Liver (tissue), 9 donors: Measurements from ENCODE around the gene BMP6. TPM values are rescaled to one million over a fixed set of nuclear protein-coding genes. Genes with fewer than 3 reads are reported as not detected.

Experiments used
- DNase-seq: peaks from one replicate; pipeline ENCODE4 v3.0.0-alpha.2; 2017; ENCODE audit warnings: low spot score
- H3K27ac ChIP-seq, 2 donors: one replicate each; pipeline ENCODE4 v1.7.0; 2013; ENCODE audit warnings: inconsistent platforms in 2 of 2, low read length in 2 of 2, control low read depth in 1 of 2, low read depth in 1 of 2, mild to moderate bottlenecking in 1 of 2
- H3K27me3 ChIP-seq, 4 donors: one replicate each; pipeline versions ENCODE4 v1.6.1 to v1.7.0; 2013; ENCODE audit warnings: low read length in 3 of 4, inconsistent platforms in 1 of 4, mild to moderate bottlenecking in 1 of 4, moderate library complexity in 1 of 4; ENCODE audit not compliant: control insufficient read depth in 4 of 4, insufficient read depth in 4 of 4
- H3K36me3 ChIP-seq, 4 donors: one replicate each; pipeline versions ENCODE4 v1.6.1 to v1.7.0; 2013; ENCODE audit warnings: low read length in 3 of 4, mild to moderate bottlenecking in 3 of 4, low read depth in 1 of 4, moderate library complexity in 1 of 4; ENCODE audit not compliant: control insufficient read depth in 4 of 4, insufficient read depth in 3 of 4
- H3K4me1 ChIP-seq, 4 donors: one replicate each; pipeline versions ENCODE4 v1.6.1 to v1.7.0; 2013; ENCODE audit warnings: low read length in 3 of 4, mild to moderate bottlenecking in 3 of 4, moderate library complexity in 1 of 4; ENCODE audit not compliant: control insufficient read depth in 4 of 4, insufficient read depth in 4 of 4
- H3K4me3 ChIP-seq, 3 donors: one replicate each; pipeline versions ENCODE4 v1.6.1 to v1.7.0; 2013; ENCODE audit warnings: low read length in 3 of 3, control low read depth in 1 of 3, low read depth in 1 of 3, mild to moderate bottlenecking in 1 of 3
- H3K9ac ChIP-seq, 2 donors: one replicate each; pipeline ENCODE4 v1.7.0; 2013; ENCODE audit warnings: low read length in 2 of 2, mild to moderate bottlenecking in 2 of 2, moderate library complexity in 2 of 2, control low read depth in 1 of 2, low read depth in 1 of 2
- H3K9me3 ChIP-seq, 4 donors: one replicate each; pipeline versions ENCODE4 v1.6.1 to v1.7.0; 2013; ENCODE audit warnings: low read length in 3 of 4; ENCODE audit not compliant: control insufficient read depth in 4 of 4
- EGR1 ChIP-seq, 2 donors: IDR thresholded peaks; 2 replicates each; pipeline ENCODE4 v1.6.1; 2016 to 2018; ENCODE audit warnings: antibody characterized with exemption in 2 of 2, low read depth in 2 of 2
- FOXA1 ChIP-seq: IDR thresholded peaks from 2 replicates; pipeline ENCODE4 v1.6.1; 2016; ENCODE audit warnings: antibody characterized with exemption
- GABPA ChIP-seq, 2 donors: IDR thresholded peaks in 1 of 2; conservative IDR thresholded peaks in 1 of 2; 2 replicates each; pipeline ENCODE4 v1.6.1; 2016; ENCODE audit warnings: antibody characterized with exemption in 2 of 2, mild to moderate bottlenecking in 1 of 2, moderate library complexity in 1 of 2
- HNF4A ChIP-seq, 2 donors: conservative IDR thresholded peaks; 2 replicates each; pipeline ENCODE4 v1.6.1; 2016; ENCODE audit warnings: antibody characterized with exemption in 2 of 2, mild to moderate bottlenecking in 2 of 2
- HNF4G ChIP-seq: IDR thresholded peaks from 2 replicates; pipeline ENCODE4 v1.6.1; 2016; ENCODE audit warnings: antibody characterized with exemption
- JUND ChIP-seq, 2 donors: IDR thresholded peaks; 2 replicates each; pipeline ENCODE4 v1.6.1; 2016; ENCODE audit warnings: antibody characterized with exemption in 2 of 2
- MAX ChIP-seq: IDR thresholded peaks from 2 replicates; pipeline ENCODE4 v1.6.1; 2016; ENCODE audit warnings: antibody characterized with exemption
- NR2F2 ChIP-seq: IDR thresholded peaks from 2 replicates; pipeline ENCODE4 v1.6.1; 2016; ENCODE audit warnings: antibody characterized with exemption
- RAD21 ChIP-seq, 2 donors: IDR thresholded peaks; 2 replicates each; pipeline ENCODE4 v1.6.1; 2016; ENCODE audit warnings: antibody characterized with exemption in 2 of 2, mild to moderate bottlenecking in 2 of 2
- RXRA ChIP-seq, 2 donors: IDR thresholded peaks; 2 replicates each; pipeline ENCODE4 v1.6.1; 2017 to 2018; ENCODE audit warnings: antibody characterized with exemption in 2 of 2, mild to moderate bottlenecking in 1 of 2
- SP1 ChIP-seq: IDR thresholded peaks from 2 replicates; pipeline ENCODE4 v1.6.1; 2018; ENCODE audit warnings: antibody characterized with exemption, mild to moderate bottlenecking
- TAF1 ChIP-seq: conservative IDR thresholded peaks from 2 replicates; pipeline ENCODE4 v1.6.1; 2016; ENCODE audit warnings: antibody characterized with exemption, mild to moderate bottlenecking
- YY1 ChIP-seq: IDR thresholded peaks from 2 replicates; pipeline ENCODE4 v1.6.1; 2016; ENCODE audit warnings: antibody characterized with exemption, mild to moderate bottlenecking
- WGBS: extraction: QIAGEN DNeasy Blood & Tissue Kit; methylation state at CpG from one replicate; pipeline ENCODE4 v1.1.7; 2013; 5-methylcytosine and 5-hydroxymethylcytosine counted together
- polyA plus RNA-seq, 2 donors: library from polyadenylated mRNA; stranded (reverse) in 1 of 2; unstranded in 1 of 2; fragments of 200-250 nt in 1 of 2; fragments of >200 nt in 1 of 2; fragmentation: Nextera tagmentation in 1 of 2; extraction: Ambion mirVana in 1 of 2; gene quantifications; one replicate each; pipeline versions ENCODE4 v1.2.1 to v1.2.3, GENCODE V29; 2013 to 2015
- total RNA-seq, 2 donors: library from RNA; depleted of rRNA; stranded (reverse); fragments of >200 nt; gene quantifications; one replicate each; pipeline ENCODE4 v1.2.3, GENCODE V29; 2014
- TF ChIP-seq, protein P1 (sequence below): fragments of 150-350 bp; IDR thresholded peaks from 2 replicates; pipeline ENCODE4 v1.5.1; 2017; ENCODE audit warnings: improper control_type of control experiment, low read depth, low read length; ENCODE audit not compliant: missing input control
- TF ChIP-seq, protein P2 (sequence below): IDR thresholded peaks from 2 replicates; pipeline ENCODE4 v1.6.1; 2016; ENCODE audit warnings: antibody characterized with exemption
- TF ChIP-seq, protein P3 (sequence below): IDR thresholded peaks from 2 replicates; pipeline ENCODE4 v1.6.1; 2016; ENCODE audit warnings: antibody characterized with exemption, mild to moderate bottlenecking
- TF ChIP-seq, protein P4 (sequence below): IDR thresholded peaks from 2 replicates; pipeline ENCODE4 v1.6.1; 2016; ENCODE audit warnings: antibody characterized with exemption
- donor health status: healthy.
- donor health status: healthy.
- donor health status: healthy.
- donor health status: healthy.
- donor health status: healthy.

Gene BMP6
- total and polyA plus RNA-seq, 4 donors = 0.57 to 5.9 (median 2.3) TPM

GRCh38 chr6:7921632-7922092 lies 195.8 kb downstream of the BMP6 start:
- DNase-seq = no peak
- Histone ChIP-seq H3K9me3 (peaks cover 0 to 4% (median 1%) of the 10 kb centered on the region in 4 donors), H3K4me1 (no peaks in the 10 kb centered on the region), H3K36me3 (no peaks in the 10 kb centered on the region), H3K27me3 (no peaks in the 10 kb centered on the region), H3K9ac (no peak overlapping the region), H3K4me3 (no peak overlapping the region), H3K27ac (no peak overlapping the region)
- WGBS = 72% methylated on average over 5 of the region's 5 CpGs
- TF ChIP-seq, protein P1, sequence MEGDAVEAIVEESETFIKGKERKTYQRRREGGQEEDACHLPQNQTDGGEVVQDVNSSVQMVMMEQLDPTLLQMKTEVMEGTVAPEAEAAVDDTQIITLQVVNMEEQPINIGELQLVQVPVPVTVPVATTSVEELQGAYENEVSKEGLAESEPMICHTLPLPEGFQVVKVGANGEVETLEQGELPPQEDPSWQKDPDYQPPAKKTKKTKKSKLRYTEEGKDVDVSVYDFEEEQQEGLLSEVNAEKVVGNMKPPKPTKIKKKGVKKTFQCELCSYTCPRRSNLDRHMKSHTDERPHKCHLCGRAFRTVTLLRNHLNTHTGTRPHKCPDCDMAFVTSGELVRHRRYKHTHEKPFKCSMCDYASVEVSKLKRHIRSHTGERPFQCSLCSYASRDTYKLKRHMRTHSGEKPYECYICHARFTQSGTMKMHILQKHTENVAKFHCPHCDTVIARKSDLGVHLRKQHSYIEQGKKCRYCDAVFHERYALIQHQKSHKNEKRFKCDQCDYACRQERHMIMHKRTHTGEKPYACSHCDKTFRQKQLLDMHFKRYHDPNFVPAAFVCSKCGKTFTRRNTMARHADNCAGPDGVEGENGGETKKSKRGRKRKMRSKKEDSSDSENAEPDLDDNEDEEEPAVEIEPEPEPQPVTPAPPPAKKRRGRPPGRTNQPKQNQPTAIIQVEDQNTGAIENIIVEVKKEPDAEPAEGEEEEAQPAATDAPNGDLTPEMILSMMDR = no peak
- TF ChIP-seq, protein P2, sequence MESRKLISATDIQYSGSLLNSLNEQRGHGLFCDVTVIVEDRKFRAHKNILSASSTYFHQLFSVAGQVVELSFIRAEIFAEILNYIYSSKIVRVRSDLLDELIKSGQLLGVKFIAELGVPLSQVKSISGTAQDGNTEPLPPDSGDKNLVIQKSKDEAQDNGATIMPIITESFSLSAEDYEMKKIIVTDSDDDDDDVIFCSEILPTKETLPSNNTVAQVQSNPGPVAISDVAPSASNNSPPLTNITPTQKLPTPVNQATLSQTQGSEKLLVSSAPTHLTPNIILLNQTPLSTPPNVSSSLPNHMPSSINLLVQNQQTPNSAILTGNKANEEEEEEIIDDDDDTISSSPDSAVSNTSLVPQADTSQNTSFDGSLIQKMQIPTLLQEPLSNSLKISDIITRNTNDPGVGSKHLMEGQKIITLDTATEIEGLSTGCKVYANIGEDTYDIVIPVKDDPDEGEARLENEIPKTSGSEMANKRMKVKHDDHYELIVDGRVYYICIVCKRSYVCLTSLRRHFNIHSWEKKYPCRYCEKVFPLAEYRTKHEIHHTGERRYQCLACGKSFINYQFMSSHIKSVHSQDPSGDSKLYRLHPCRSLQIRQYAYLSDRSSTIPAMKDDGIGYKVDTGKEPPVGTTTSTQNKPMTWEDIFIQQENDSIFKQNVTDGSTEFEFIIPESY = no peak
- TF ChIP-seq HNF4G (no peak), TAF1 (no peak), JUND (IDR thresholded peaks at IDR 0.05) (no peak), MAX (no peak), FOXA1 (no peak), YY1 (no peak), SP1 (no peak), HNF4A (conservative IDR thresholded peaks at IDR 0.05) (no peak), RAD21 (IDR thresholded peaks at IDR 0.05) (no peak)
- TF ChIP-seq, protein P3, sequence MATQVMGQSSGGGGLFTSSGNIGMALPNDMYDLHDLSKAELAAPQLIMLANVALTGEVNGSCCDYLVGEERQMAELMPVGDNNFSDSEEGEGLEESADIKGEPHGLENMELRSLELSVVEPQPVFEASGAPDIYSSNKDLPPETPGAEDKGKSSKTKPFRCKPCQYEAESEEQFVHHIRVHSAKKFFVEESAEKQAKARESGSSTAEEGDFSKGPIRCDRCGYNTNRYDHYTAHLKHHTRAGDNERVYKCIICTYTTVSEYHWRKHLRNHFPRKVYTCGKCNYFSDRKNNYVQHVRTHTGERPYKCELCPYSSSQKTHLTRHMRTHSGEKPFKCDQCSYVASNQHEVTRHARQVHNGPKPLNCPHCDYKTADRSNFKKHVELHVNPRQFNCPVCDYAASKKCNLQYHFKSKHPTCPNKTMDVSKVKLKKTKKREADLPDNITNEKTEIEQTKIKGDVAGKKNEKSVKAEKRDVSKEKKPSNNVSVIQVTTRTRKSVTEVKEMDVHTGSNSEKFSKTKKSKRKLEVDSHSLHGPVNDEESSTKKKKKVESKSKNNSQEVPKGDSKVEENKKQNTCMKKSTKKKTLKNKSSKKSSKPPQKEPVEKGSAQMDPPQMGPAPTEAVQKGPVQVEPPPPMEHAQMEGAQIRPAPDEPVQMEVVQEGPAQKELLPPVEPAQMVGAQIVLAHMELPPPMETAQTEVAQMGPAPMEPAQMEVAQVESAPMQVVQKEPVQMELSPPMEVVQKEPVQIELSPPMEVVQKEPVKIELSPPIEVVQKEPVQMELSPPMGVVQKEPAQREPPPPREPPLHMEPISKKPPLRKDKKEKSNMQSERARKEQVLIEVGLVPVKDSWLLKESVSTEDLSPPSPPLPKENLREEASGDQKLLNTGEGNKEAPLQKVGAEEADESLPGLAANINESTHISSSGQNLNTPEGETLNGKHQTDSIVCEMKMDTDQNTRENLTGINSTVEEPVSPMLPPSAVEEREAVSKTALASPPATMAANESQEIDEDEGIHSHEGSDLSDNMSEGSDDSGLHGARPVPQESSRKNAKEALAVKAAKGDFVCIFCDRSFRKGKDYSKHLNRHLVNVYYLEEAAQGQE = no peak
- TF ChIP-seq, protein P4, sequence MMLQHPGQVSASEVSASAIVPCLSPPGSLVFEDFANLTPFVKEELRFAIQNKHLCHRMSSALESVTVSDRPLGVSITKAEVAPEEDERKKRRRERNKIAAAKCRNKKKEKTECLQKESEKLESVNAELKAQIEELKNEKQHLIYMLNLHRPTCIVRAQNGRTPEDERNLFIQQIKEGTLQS = no peak

DNA sequence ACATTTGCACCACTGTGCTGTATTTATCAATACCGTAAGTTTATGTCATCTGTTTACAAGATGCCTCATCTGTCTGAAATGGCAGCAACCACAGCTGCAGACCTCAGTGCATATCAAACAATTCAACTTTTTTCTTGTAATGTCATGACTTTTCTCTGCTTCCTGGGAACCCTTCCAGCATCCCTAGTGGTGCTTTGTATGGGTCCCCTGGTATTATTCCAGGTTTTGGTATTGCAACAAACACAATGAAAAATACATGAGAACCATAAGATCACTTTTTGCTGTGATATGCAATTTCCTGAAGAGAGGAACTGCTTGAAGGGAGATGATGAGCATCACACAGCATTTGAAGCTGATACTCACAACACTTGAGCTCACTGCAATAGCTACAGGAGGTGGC lies 196.7 kb downstream of the BMP6 start:
- H3K4me1 ChIP-seq = no peaks in the 10 kb centered on the region
- H3K27ac ChIP-seq = no peak overlapping the region
- DNase-seq = no peak
- WGBS = 89% methylated on average over 1 of the region's 1 CpG
- no peak overlapping the region for H3K4me3 ChIP-seq
- TF ChIP-seq RXRA (IDR thresholded peaks at IDR 0.05) (no peak), YY1 (no peak), SP1 (no peak), NR2F2 (no peak), TAF1 (no peak), JUND (IDR thresholded peaks at IDR 0.05) (no peak), GABPA (IDR thresholded peaks at IDR 0.05 in 1 of 2, conservative IDR thresholded peaks at IDR 0.05 in 1 of 2) (no peak), MAX (no peak), EGR1 (IDR thresholded peaks at IDR 0.05; ENCODE audit: low read depth in 2 of 2) (no peak)
- TF ChIP-seq, protein P3 = no peak
- TF ChIP-seq, protein P4 = no peak
- TF ChIP-seq, protein P1 = no peak
- no peak overlapping the region for H3K9ac ChIP-seq
- H3K9me3 ChIP-seq = peaks cover 0 to 4% (median 1%) of the 10 kb centered on the region in 4 donors
- H3K36me3 ChIP-seq = no peaks in the 10 kb centered on the region
- H3K27me3 ChIP-seq = no peaks in the 10 kb centered on the region
